K562 (cell line): ENCODE data around the gene SLC15A1. TPM values are rescaled to one million over a fixed set of nuclear protein-coding genes. Genes with fewer than 3 reads are reported as not detected.

ENCODE experiments used
- ATAC-seq: fragments of 200-7000 bp; cut with Tn5 transposase; 3 replicates; pipeline ENCODE4 v1.9.1; 2020; ENCODE audit warnings: moderate library complexity
- BruUV-seq: library from RNA; stranded (reverse); fragments of 400-500 nt; replicated peaks from 2 replicates; lab custom pipeline; 2021; lab: Mats Ljungman, UMichigan
- CTCF ChIA-PET: fragments of 300-600 bp; formaldehyde crosslinking; extraction: SDS; loops from one replicate; lab custom pipeline; 2021; ENCODE audit warnings: low intra/inter-chr PET ratio; lab: Yijun Ruan, JAX
- POLR2A ChIA-PET: fragments of 300-600, 350-650 bp; sonication (Branson Sonifier 250); formaldehyde crosslinking; extraction: SDS; loops from one replicate; lab custom pipeline; 2021; ENCODE audit warnings: antibody characterized with exemption, inconsistent platforms; lab: Yijun Ruan, JAX
- DNase-seq, 4 experiments: peaks; one replicate each; pipeline versions ENCODE4 v3.0.0 to v3.0.0-alpha.2; 2011 to 2018; ENCODE audit warnings: low spot score in 3 of 4, mixed read lengths in 3 of 4; ENCODE audit errors: extremely low read depth in 1 of 4
- FAIRE-seq: peaks from 2 replicates; lab custom pipeline; 2011; peaks lifted over from hg19 to GRCh38; lab: Jason Lieb, UNC
- H2AFZ ChIP-seq: 2 replicates; pipeline ENCODE4 v1.6.0; 2011; ENCODE audit warnings: low read depth, low read length, control low read depth, inconsistent platforms
- H3K27ac ChIP-seq: fragments of 200-600 bp; 3 replicates; pipeline ENCODE4 v1.8.0; 2011; ENCODE audit warnings: low read depth, mild to moderate bottlenecking, control low read depth, inconsistent platforms, low read length, moderate library complexity, mixed read lengths; ENCODE audit errors: extremely low read depth
- H3K27me3 ChIP-seq, 2 experiments: fragments of 300-600 bp in 1 of 2; 2 replicates in 1 of 2; 3 replicates in 1 of 2; pipeline versions ENCODE4 v1.6.0 to v1.8.0; 2011; ENCODE audit warnings: inconsistent platforms in 2 of 2, low read length in 2 of 2, mild to moderate bottlenecking in 1 of 2, mixed read lengths in 1 of 2, moderate library complexity in 1 of 2; ENCODE audit not compliant: control insufficient read depth in 2 of 2, insufficient read depth in 2 of 2
- H3K36me3 ChIP-seq: fragments of 300-600 bp; 3 replicates; pipeline ENCODE4 v1.8.0; 2011; ENCODE audit warnings: mild to moderate bottlenecking, low read length, inconsistent platforms; ENCODE audit not compliant: control insufficient read depth, insufficient read depth
- H3K4me1 ChIP-seq, 2 experiments: fragments of 200-600 bp in 1 of 2; replicated peaks in 1 of 2; 2 replicates in 1 of 2; 3 replicates in 1 of 2; pipeline versions ENCODE4 v1.5.1 to v1.8.0; 2011; ENCODE audit warnings: inconsistent platforms in 2 of 2, low read length in 2 of 2, mild to moderate bottlenecking in 1 of 2, mixed read lengths in 1 of 2, moderate library complexity in 1 of 2; ENCODE audit not compliant: control insufficient read depth in 2 of 2, insufficient read depth in 2 of 2
- H3K4me2 ChIP-seq: 2 replicates; pipeline ENCODE4 v1.6.1; 2011; ENCODE audit warnings: low read length, control low read depth, inconsistent platforms, mixed read lengths; ENCODE audit not compliant: insufficient read depth
- H3K4me3 ChIP-seq: fragments of 200-600 bp; sonication (generic), shearing (Covaris generic); 2 replicates; pipeline ENCODE4 v1.5.1; 2016; ENCODE audit warnings: control low read depth, inconsistent platforms
- H3K79me2 ChIP-seq: fragments of 200-600 bp; 3 replicates; pipeline ENCODE4 v1.8.0; 2011; ENCODE audit warnings: low read length, inconsistent platforms; ENCODE audit not compliant: control insufficient read depth, insufficient read depth
- H3K9ac ChIP-seq, 2 experiments: 2 replicates each; pipeline versions ENCODE4 v1.6.0 to v1.6.1; 2011; ENCODE audit warnings: low read depth in 2 of 2, low read length in 2 of 2, control low read depth in 1 of 2, inconsistent platforms in 1 of 2, mild to moderate bottlenecking in 1 of 2, mixed read lengths in 1 of 2; ENCODE audit not compliant: insufficient read depth in 1 of 2
- H3K9me1 ChIP-seq: one replicate; pipeline ENCODE4 v1.6.0; 2011; ENCODE audit warnings: inconsistent platforms, mild to moderate bottlenecking, low read length, moderate library complexity; ENCODE audit not compliant: control insufficient read depth, insufficient read depth
- H3K9me3 ChIP-seq: replicated peaks from 2 replicates; pipeline ENCODE4 v1.5.1; 2011; ENCODE audit warnings: low read depth, low read length, inconsistent platforms; ENCODE audit not compliant: control insufficient read depth, insufficient read depth
- H4K20me1 ChIP-seq: replicated peaks from 2 replicates; pipeline ENCODE4 v1.6.1; 2011; ENCODE audit warnings: low read length, inconsistent platforms, mixed read lengths; ENCODE audit not compliant: control insufficient read depth, insufficient read depth
- FOXK1 ChIP-seq: sonication (generic); formaldehyde crosslinking; IDR thresholded peaks from 2 replicates; pipeline ENCODE4 v1.8.0; 2022; ENCODE audit warnings: missing genetic modification reagents, mild to moderate bottlenecking, borderline replicate concordance
- ZNF354B ChIP-seq: fragments of 250-450 bp; sonication (Bioruptor Pico); IDR thresholded peaks from 2 replicates; pipeline ENCODE4 v1.4.0; 2020
- WGBS: fragments of 100-300 bp; shearing (Covaris generic); methylation state at CpG from one replicate; pipeline ENCODE4 v1.1.6; 2016; ENCODE audit warnings: low coverage, mixed read lengths; ENCODE audit not compliant: insufficient coverage; ENCODE audit errors: missing lambda C conversion rate; 5-methylcytosine and 5-hydroxymethylcytosine counted together
- in situ Hi-C: fragments of 300-500 bp; cut with MboI; formaldehyde crosslinking; loops from 4 replicates; pipeline ENCODE4 v1.15.0; 2018; ENCODE audit warnings: inconsistent platforms, mixed read lengths
- intact Hi-C: fragments of 100-400 bp; cut with micrococcal nuclease; formaldehyde crosslinking; loops from 2 replicates; pipeline ENCODE4 v1.14.2; 2022
- polyA plus RNA-seq, 8 experiments: library from polyadenylated mRNA; depleted of rRNA in 4 of 8; stranded (reverse) in 5 of 8; unstranded in 3 of 8; fragments of >200 nt; fragmentation: Nextera tagmentation in 2 of 8; fragmentation: Illumina TruSeq in 1 of 8; extraction: Ambion mirVana in 2 of 8; extraction: Trizol in 1 of 8; gene quantifications; 2 replicates each; pipeline versions ENCODE4 v1.2.1 to v1.2.3, GENCODE V29; 2011 to 2014; ENCODE audit warnings: inconsistent platforms in 1 of 8, missing spikeins in 1 of 8
- total RNA-seq, 7 experiments: library from RNA; depleted of rRNA in 6 of 7; stranded (reverse); fragments of >200 nt in 6 of 7; fragmentation: Illumina TruSeq in 2 of 7; extraction: Trizol in 2 of 7; gene quantifications; 2 replicates each; pipeline versions ENCODE4 v1.2.1 to v1.2.3, GENCODE V29; 2011 to 2021; ENCODE audit warnings: low replicate concordance in 1 of 7
- TF ChIP-seq, protein P1 (sequence below): fragments of 450-650 bp; IDR thresholded peaks from 2 replicates; pipeline ENCODE4 v1.6.1; 2017; ENCODE audit warnings: mild to moderate bottlenecking, moderate library complexity
- TF ChIP-seq, protein P2 (sequence below): sonication (generic); formaldehyde crosslinking; IDR thresholded peaks from 2 replicates; pipeline ENCODE4 v1.9.0; 2022; ENCODE audit warnings: mild to moderate bottlenecking, missing genetic modification reagents

SLC15A1 gene
- total and polyA plus RNA-seq, 9 of the 15 experiments (the other 6 are each of a cell fraction or from before 2014, with no cell fraction given) = not detected

DNA sequence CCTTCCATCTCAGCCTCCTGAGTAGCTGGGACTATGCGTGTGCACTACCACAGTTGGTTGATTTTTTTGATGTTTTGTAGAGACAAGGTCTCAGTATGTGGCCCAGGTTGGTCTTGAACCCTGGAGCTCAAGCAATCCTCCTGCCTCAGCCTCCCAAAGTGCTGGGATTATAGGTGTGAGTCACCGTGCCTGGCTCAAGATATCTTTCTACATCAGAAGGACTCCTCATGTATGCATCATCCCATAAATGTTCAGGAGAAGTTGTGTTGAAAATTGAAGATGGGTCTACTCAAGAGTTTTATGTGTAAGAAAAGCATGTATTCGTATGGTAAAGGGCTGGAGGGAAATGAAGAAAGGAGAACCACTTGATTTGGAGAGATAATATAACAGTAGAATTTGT is 103.8 kb downstream of the SLC15A1 start:
- no TSS peak for BruUV-seq
- no peak overlapping the region for H3K4me3 ChIP-seq
- no peaks in the 10 kb centered on the region for H3K36me3 ChIP-seq
- in situ Hi-C loops (no loop called here), intact Hi-C loops (no loop called here)
- no peaks in the 10 kb centered on the region for H3K79me2 ChIP-seq
- peaks cover 6 to 26% of the 10 kb centered on the region in 2 experiments; a peak in 4 of 5 replicates for H3K27me3 ChIP-seq
- 0% methylated on average over 3 of the region's 3 CpGs for WGBS
- DNase-seq = no peak
- no peak for FAIRE-seq
- H3K4me1 ChIP-seq = no peaks in the 10 kb centered on the region
- no peak overlapping the region for H2AFZ ChIP-seq
- ChIA-PET POLR2A (interaction anchor here (0.6 to 0.9 kb wide), 2 partner anchors 16 to 164 kb away, joined by 3 read pairs; no protein-coding TSS in a partner anchor), CTCF (no interaction called here)
- no peaks in the 10 kb centered on the region for H3K9me1 ChIP-seq
- no peaks in the 10 kb centered on the region; the same call in 1 of the 2 replicates for H4K20me1 ChIP-seq
- no peak overlapping the region for H3K4me2 ChIP-seq
- TF ChIP-seq, protein P1, sequence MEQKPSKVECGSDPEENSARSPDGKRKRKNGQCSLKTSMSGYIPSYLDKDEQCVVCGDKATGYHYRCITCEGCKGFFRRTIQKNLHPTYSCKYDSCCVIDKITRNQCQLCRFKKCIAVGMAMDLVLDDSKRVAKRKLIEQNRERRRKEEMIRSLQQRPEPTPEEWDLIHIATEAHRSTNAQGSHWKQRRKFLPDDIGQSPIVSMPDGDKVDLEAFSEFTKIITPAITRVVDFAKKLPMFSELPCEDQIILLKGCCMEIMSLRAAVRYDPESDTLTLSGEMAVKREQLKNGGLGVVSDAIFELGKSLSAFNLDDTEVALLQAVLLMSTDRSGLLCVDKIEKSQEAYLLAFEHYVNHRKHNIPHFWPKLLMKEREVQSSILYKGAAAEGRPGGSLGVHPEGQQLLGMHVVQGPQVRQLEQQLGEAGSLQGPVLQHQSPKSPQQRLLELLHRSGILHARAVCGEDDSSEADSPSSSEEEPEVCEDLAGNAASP = no peak
- TF ChIP-seq FOXK1 (CRISPR knock-in tag) (no peak), ZNF354B (CRISPR knock-in tag) (no peak)
- TF ChIP-seq, protein P2, sequence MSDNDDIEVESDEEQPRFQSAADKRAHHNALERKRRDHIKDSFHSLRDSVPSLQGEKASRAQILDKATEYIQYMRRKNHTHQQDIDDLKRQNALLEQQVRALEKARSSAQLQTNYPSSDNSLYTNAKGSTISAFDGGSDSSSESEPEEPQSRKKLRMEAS = no peak
- ATAC-seq = no peak
- H3K9me3 ChIP-seq = no peaks in the 10 kb centered on the region
- H3K9ac ChIP-seq = no peak overlapping the region
- H3K27ac ChIP-seq = no peak overlapping the region
